H9 (cell line): ENCODE results near the gene C3orf70. TPM values are rescaled to one million over a fixed set of nuclear protein-coding genes. Genes with fewer than 3 reads are reported as not detected.

ENCODE experiments used
- DNase-seq: peaks from one replicate; pipeline ENCODE4 v3.0.0-alpha.2; 2017
- H2AFZ ChIP-seq: one replicate; pipeline ENCODE4 v1.6.1; 2013; ENCODE audit warnings: mild to moderate bottlenecking, low read length, control low read depth, moderate library complexity
- H2AK5ac ChIP-seq: 2 replicates; pipeline ENCODE4 v1.6.1; 2013; ENCODE audit warnings: low read length, control low read depth, mixed read lengths; ENCODE audit not compliant: insufficient read length
- H2BK120ac ChIP-seq: one replicate; pipeline ENCODE4 v1.6.1; 2013; ENCODE audit warnings: low read depth, mild to moderate bottlenecking, low read length, control low read depth, inconsistent platforms; ENCODE audit not compliant: poor library complexity, severe bottlenecking
- H2BK12ac ChIP-seq: 2 replicates; pipeline ENCODE4 v1.6.1; 2013; ENCODE audit warnings: low read length, control low read depth, mixed read lengths, low read depth; ENCODE audit not compliant: insufficient read length
- H2BK15ac ChIP-seq: 2 replicates; pipeline ENCODE4 v1.6.1; 2013; ENCODE audit warnings: low read depth, low read length, control low read depth
- H2BK20ac ChIP-seq: one replicate; pipeline ENCODE4 v1.6.1; 2013; ENCODE audit warnings: low read depth, mild to moderate bottlenecking, low read length, control low read depth, inconsistent platforms; ENCODE audit not compliant: poor library complexity, severe bottlenecking
- H2BK5ac ChIP-seq: 2 replicates; pipeline ENCODE4 v1.6.1; 2013; ENCODE audit warnings: low read length, control low read depth, mixed read lengths; ENCODE audit not compliant: insufficient read length
- H3K14ac ChIP-seq: 2 replicates; pipeline ENCODE4 v1.6.1; 2013; ENCODE audit warnings: low read length, control low read depth; ENCODE audit not compliant: insufficient read depth
- H3K18ac ChIP-seq: 2 replicates; pipeline ENCODE4 v1.6.1; 2013; ENCODE audit warnings: low read depth, mild to moderate bottlenecking, mixed read lengths, low read length, control low read depth; ENCODE audit not compliant: insufficient read length
- H3K23ac ChIP-seq: 2 replicates; pipeline ENCODE4 v1.6.1; 2013; ENCODE audit warnings: low read length, control low read depth, mixed read lengths, low read depth; ENCODE audit not compliant: insufficient read length
- H3K23me2 ChIP-seq: 2 replicates; pipeline ENCODE4 v1.6.1; 2013; ENCODE audit warnings: low read depth, mild to moderate bottlenecking, mixed read lengths, low read length, control low read depth; ENCODE audit not compliant: insufficient read length, poor library complexity, severe bottlenecking
- H3K27ac ChIP-seq: 2 replicates; pipeline ENCODE4 v1.5.1; 2013; ENCODE audit warnings: low read length, control low read depth, mixed read lengths, low read depth; ENCODE audit not compliant: insufficient read length
- H3K27me3 ChIP-seq: 2 replicates; pipeline ENCODE4 v1.6.1; 2013; ENCODE audit warnings: low read length, control low read depth, inconsistent platforms; ENCODE audit not compliant: insufficient read depth
- H3K4ac ChIP-seq: 2 replicates; pipeline ENCODE4 v1.6.1; 2013; ENCODE audit warnings: low read depth, mild to moderate bottlenecking, control low read depth, inconsistent platforms, low read length, moderate library complexity
- H3K4me1 ChIP-seq: 2 replicates; pipeline ENCODE4 v1.6.1; 2013; ENCODE audit warnings: low read length, control low read depth, inconsistent platforms; ENCODE audit not compliant: insufficient read depth
- H3K4me2 ChIP-seq: 2 replicates; pipeline ENCODE4 v1.6.1; 2013; ENCODE audit warnings: low read length, control low read depth, mixed read lengths; ENCODE audit not compliant: insufficient read length, insufficient read depth
- H3K56ac ChIP-seq: 2 replicates; pipeline ENCODE4 v1.6.1; 2013; ENCODE audit warnings: low read depth, mild to moderate bottlenecking, mixed read lengths, low read length, control low read depth; ENCODE audit not compliant: insufficient read length
- H3K79me1 ChIP-seq: 2 replicates; pipeline ENCODE4 v1.6.1; 2013; ENCODE audit warnings: low read depth, mild to moderate bottlenecking, moderate library complexity, low read length, control low read depth, inconsistent platforms; ENCODE audit not compliant: insufficient read depth, poor library complexity, severe bottlenecking
- H3K79me2 ChIP-seq: 2 replicates; pipeline ENCODE4 v1.6.1; 2013; ENCODE audit warnings: low read length, control low read depth, inconsistent platforms; ENCODE audit not compliant: insufficient read depth
- H3K9ac ChIP-seq: 2 replicates; pipeline ENCODE4 v1.6.1; 2013; ENCODE audit warnings: low read length, control low read depth, mixed read lengths; ENCODE audit not compliant: insufficient read length; ENCODE audit errors: extremely low read depth
- H3K9me3 ChIP-seq: one replicate; pipeline ENCODE4 v1.6.1; 2013; ENCODE audit warnings: low read depth, low read length, inconsistent platforms; ENCODE audit not compliant: control insufficient read depth
- H3T11ph ChIP-seq: one replicate; pipeline ENCODE4 v1.6.1; 2013; ENCODE audit warnings: mild to moderate bottlenecking, low read length, control low read depth, inconsistent platforms
- H4K20me1 ChIP-seq: one replicate; pipeline ENCODE4 v1.6.1; 2013; ENCODE audit not compliant: control insufficient read depth, insufficient read length, insufficient read depth
- H4K5ac ChIP-seq: 2 replicates; pipeline ENCODE4 v1.6.1; 2013; ENCODE audit warnings: low read depth, mild to moderate bottlenecking, mixed read lengths, low read length, control low read depth; ENCODE audit not compliant: insufficient read length
- H4K8ac ChIP-seq: replicated peaks from 2 replicates; pipeline ENCODE4 v1.6.1; 2013; ENCODE audit warnings: low read length, control low read depth, mixed read lengths, low read depth; ENCODE audit not compliant: insufficient read length
- H4K91ac ChIP-seq: 2 replicates; pipeline ENCODE4 v1.6.1; 2013; ENCODE audit warnings: low read depth, mild to moderate bottlenecking, moderate library complexity, mixed read lengths, low read length, control low read depth; ENCODE audit not compliant: insufficient read length
- H3K27ac Mint-ChIP-seq, 3 experiments: 2 replicates in 2 of 3; 3 replicates in 1 of 3; pipeline ENCODE4 v1.8.0; 2020 to 2021; ENCODE audit warnings: mixed read lengths in 3 of 3, mild to moderate bottlenecking in 1 of 3, moderate library complexity in 1 of 3
- H3K27me3 Mint-ChIP-seq: 2 replicates; pipeline ENCODE4 v1.8.0; 2021; ENCODE audit warnings: low read depth, mild to moderate bottlenecking, moderate library complexity, mixed read lengths
- H3K36me3 Mint-ChIP-seq, 3 experiments: 2 replicates in 2 of 3; 3 replicates in 1 of 3; pipeline ENCODE4 v1.8.0; 2020 to 2021; ENCODE audit warnings: low read depth in 3 of 3, mixed read lengths in 3 of 3; ENCODE audit not compliant: insufficient read depth in 1 of 3
- H3K4me1 Mint-ChIP-seq, 2 experiments: 2 replicates each; pipeline ENCODE4 v1.8.0; 2020; ENCODE audit warnings: mixed read lengths in 2 of 2
- H3K4me3 Mint-ChIP-seq, 2 experiments: 2 replicates in 1 of 2; 3 replicates in 1 of 2; pipeline ENCODE4 v1.8.0; 2020 to 2021; ENCODE audit warnings: mild to moderate bottlenecking in 2 of 2, mixed read lengths in 2 of 2, moderate library complexity in 1 of 2
- H3K9me3 Mint-ChIP-seq, 2 experiments: 2 replicates in 1 of 2; 3 replicates in 1 of 2; pipeline ENCODE4 v1.8.0; 2020; ENCODE audit warnings: mild to moderate bottlenecking in 2 of 2, mixed read lengths in 2 of 2, moderate library complexity in 1 of 2
- CTCF ChIP-seq: fragments of 200-600 bp; sonication (generic); conservative IDR thresholded peaks from 3 replicates; pipeline ENCODE4 v1.8.0; 2021; ENCODE audit warnings: antibody characterized with exemption, mild to moderate bottlenecking
- WGBS: extraction: QIAGEN DNeasy Blood & Tissue Kit; methylation state at CpG from one replicate; pipeline ENCODE4 v1.1.7; 2013; ENCODE audit warnings: missing lambda C conversion rate, low lambda C conversion rate, mixed read lengths; ENCODE audit not compliant: insufficient read length; ENCODE audit errors: extremely low coverage; 5-methylcytosine and 5-hydroxymethylcytosine counted together
- total RNA-seq: library from RNA; stranded (reverse); gene quantifications from 2 replicates; pipeline ENCODE4 v1.2.1, GENCODE V29; 2021

The C3orf70 gene
- total RNA-seq, 1 experiment from 2014 or later = 0.52 TPM

GRCh38 chr3:185079625-185080024, 73.2 kb downstream of the C3orf70 start:
- no peak overlapping the region for H3K27ac Mint-ChIP-seq
- H3T11ph ChIP-seq = no peak overlapping the region
- H3K4me3 Mint-ChIP-seq = no peak overlapping the region
- DNase-seq = no peak
- H2AK5ac ChIP-seq = no peak overlapping the region
- no peak overlapping the region for H3K4me2 ChIP-seq
- no peaks in the 10 kb centered on the region for H3K9me3 ChIP-seq
- no peaks in the 10 kb centered on the region for H3K79me2 ChIP-seq
- H3K4ac ChIP-seq = no peak overlapping the region
- no peaks in the 10 kb centered on the region for H3K4me1 ChIP-seq
- H3K23ac ChIP-seq = no peak overlapping the region
- H3K27me3 ChIP-seq = no peaks in the 10 kb centered on the region
- no peak overlapping the region for H4K5ac ChIP-seq
- H3K14ac ChIP-seq = no peak overlapping the region
- H3K79me1 ChIP-seq = no peaks in the 10 kb centered on the region
- H2BK5ac ChIP-seq = no peak overlapping the region
- no peak for TF ChIP-seq CTCF
- WGBS = no CpG with 5 or more reads among the region's 1 CpG
- H2BK15ac ChIP-seq = no peak overlapping the region
- no peak overlapping the region for H2BK20ac ChIP-seq
- no peak overlapping the region for H2BK120ac ChIP-seq
- no peaks in the 10 kb centered on the region for H3K23me2 ChIP-seq
- peaks cover 4% of the 10 kb centered on the region in 2 experiments for H3K4me1 Mint-ChIP-seq
- no peaks in the 10 kb centered on the region for H3K36me3 Mint-ChIP-seq
- no peak overlapping the region for H3K18ac ChIP-seq
- H2BK12ac ChIP-seq = no peak overlapping the region
- no peak overlapping the region for H3K56ac ChIP-seq
- H4K8ac ChIP-seq = no peak overlapping the region
- H2AFZ ChIP-seq = no peak overlapping the region
- no peak overlapping the region for H4K91ac ChIP-seq
- no peaks in the 10 kb centered on the region for H3K27me3 Mint-ChIP-seq
- no peaks in the 10 kb centered on the region for H4K20me1 ChIP-seq
- H3K9me3 Mint-ChIP-seq = no peaks in the 10 kb centered on the region
- no peak overlapping the region for H3K27ac ChIP-seq
- no peak overlapping the region for H3K9ac ChIP-seq
